Fibroblast of lung (primary cell): ENCODE results near the gene NAA38.

Experiments used
- EZH2 ChIP-seq: IDR thresholded peaks from 2 replicates; pipeline ENCODE4 v1.5.1; 2012; ENCODE audit warnings: low read length, control low read depth, mild to moderate bottlenecking; ENCODE audit errors: missing control alignments
- TF ChIP-seq, protein P1 (sequence below), 2 donors: IDR thresholded peaks in 1 of 2; conservative IDR thresholded peaks in 1 of 2; 1 replicate in 1 of 2; 2 replicates in 1 of 2; pipeline ENCODE4 v1.5.1; 2011 to 2012; ENCODE audit warnings: low read length in 2 of 2, control low read depth in 1 of 2, inconsistent platforms in 1 of 2, low read depth in 1 of 2, mild to moderate bottlenecking in 1 of 2

DNA sequence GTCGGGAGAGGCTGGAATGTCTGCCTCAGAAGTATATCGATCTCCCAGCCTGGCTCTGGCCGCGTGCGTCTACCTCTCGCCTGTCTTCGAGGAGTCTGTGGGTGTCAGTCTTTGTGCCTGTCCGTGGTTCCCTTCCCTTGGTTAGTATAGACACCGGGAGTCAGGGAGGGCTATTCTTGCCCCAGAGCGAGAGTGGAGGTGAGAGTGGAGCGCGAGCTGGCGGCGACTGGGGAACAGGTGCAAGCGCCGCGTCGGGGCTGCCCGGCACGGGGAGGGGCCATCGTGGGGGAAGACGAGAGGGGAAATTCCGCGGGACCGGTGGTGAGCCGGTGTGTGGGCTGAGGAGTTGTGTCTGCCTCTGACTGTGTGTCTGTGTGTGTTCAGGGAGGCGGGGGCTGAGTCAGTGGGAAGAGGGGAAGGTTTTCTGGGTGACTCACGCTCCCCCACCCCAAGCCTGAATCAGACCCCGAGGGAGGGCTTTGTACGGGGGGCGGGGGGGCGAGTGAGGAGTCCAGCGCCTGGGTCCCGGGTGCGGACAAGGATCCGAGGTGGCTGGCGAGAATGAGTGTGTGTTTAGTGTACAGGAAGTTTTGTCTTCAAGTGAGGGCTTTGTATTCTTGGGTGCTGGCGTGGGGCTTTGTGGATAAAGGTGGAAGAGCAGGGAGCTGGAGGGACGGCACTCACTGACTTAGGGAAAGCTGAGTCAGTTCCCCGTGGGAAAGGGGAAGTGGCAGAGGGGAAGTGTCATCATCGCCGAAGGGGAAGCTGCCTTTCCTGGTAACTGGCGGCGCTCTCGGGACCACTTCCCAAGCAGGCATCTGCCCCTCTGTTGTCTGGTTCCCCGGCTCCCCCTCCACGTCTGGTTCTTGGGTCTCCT lies 14.7 kb downstream of the NAA38 start:
- TF ChIP-seq, protein P1, sequence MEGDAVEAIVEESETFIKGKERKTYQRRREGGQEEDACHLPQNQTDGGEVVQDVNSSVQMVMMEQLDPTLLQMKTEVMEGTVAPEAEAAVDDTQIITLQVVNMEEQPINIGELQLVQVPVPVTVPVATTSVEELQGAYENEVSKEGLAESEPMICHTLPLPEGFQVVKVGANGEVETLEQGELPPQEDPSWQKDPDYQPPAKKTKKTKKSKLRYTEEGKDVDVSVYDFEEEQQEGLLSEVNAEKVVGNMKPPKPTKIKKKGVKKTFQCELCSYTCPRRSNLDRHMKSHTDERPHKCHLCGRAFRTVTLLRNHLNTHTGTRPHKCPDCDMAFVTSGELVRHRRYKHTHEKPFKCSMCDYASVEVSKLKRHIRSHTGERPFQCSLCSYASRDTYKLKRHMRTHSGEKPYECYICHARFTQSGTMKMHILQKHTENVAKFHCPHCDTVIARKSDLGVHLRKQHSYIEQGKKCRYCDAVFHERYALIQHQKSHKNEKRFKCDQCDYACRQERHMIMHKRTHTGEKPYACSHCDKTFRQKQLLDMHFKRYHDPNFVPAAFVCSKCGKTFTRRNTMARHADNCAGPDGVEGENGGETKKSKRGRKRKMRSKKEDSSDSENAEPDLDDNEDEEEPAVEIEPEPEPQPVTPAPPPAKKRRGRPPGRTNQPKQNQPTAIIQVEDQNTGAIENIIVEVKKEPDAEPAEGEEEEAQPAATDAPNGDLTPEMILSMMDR (conservative IDR thresholded peaks at IDR 0.05 in 1 of 2, IDR thresholded peaks at IDR 0.05 in 1 of 2; ENCODE audit: low read depth in 1 of 2, low read length in 2 of 2) = no peak
- TF ChIP-seq EZH2 = no peak
